NCI-H460 (cell line): ENCODE measurements around the gene LMX1B. TPM values are rescaled to one million over a fixed set of nuclear protein-coding genes. Genes with fewer than 3 reads are reported as not detected.
"Not testable (repeated sequence)": the region's sequence is repeated elsewhere in the genome, so short reads cannot be mapped to it uniquely, and the experiment has no call there.

ENCODE experiments used
- DNase-seq: peaks from one replicate; pipeline ENCODE4 v3.0.0-alpha.2; 2016; ENCODE audit warnings: low read depth; ENCODE audit errors: extremely low read depth
- total RNA-seq: library from RNA; depleted of rRNA; stranded (reverse); fragments of >200 nt; shearing (Covaris generic); gene quantifications from 2 replicates; pipeline ENCODE4 v1.2.3, GENCODE V29; 2014

Gene LMX1B
- total RNA-seq, 1 experiment from 2014 or later = 1.9 TPM

- DNase-seq = no peak
These were observed 90.6 kb downstream of the LMX1B start for GRCh38 chr9:126704157-126704891.

- DNase-seq = peak; percentile 70
These were observed 91.4 kb downstream of the LMX1B start for GRCh38 chr9:126704892-126705766.

GRCh38 chr9:126705767-126706697 is 92.3 kb downstream of the LMX1B start:
- peak; percentile 65 for DNase-seq

- DNase-seq = no peak
These were observed 92.9 kb downstream of the LMX1B start for GRCh38 chr9:126706698-126707053.

- no peak for DNase-seq
These were observed 93.4 kb downstream of the LMX1B start for GRCh38 chr9:126707083-126707482.

GRCh38 chr9:126707712-126708111 is 94.0 kb downstream of the LMX1B start:
- DNase-seq = not testable (repeated sequence)

- no peak for DNase-seq
These were observed 94.5 kb downstream of the LMX1B start for GRCh38 chr9:126708178-126708577.

- no peak for DNase-seq
These were observed 95.5 kb downstream of the LMX1B start for GRCh38 chr9:126709241-126709640.

- DNase-seq = no peak
These were observed 101.7 kb downstream of the LMX1B start for GRCh38 chr9:126715382-126715781.

GRCh38 chr9:126717441-126717840 is 103.7 kb downstream of the LMX1B start:
- DNase-seq = not testable (repeated sequence)

GRCh38 chr9:126719618-126720031 is 105.9 kb downstream of the LMX1B start:
- DNase-seq = no peak

GRCh38 chr9:126720036-126720435 is 106.3 kb downstream of the LMX1B start:
- no peak for DNase-seq

GRCh38 chr9:126720661-126721563 is 107.2 kb downstream of the LMX1B start:
- DNase-seq = no peak

GRCh38 chr9:126721564-126721981 is 107.8 kb downstream of the LMX1B start:
- no peak for DNase-seq

GRCh38 chr9:126722252-126722921 is 108.7 kb downstream of the LMX1B start:
- DNase-seq = peak; percentile 56

GRCh38 chr9:126722922-126723806 is 109.4 kb downstream of the LMX1B start:
- peak; percentile 20 for DNase-seq

- DNase-seq = no peak
These were observed 110.1 kb downstream of the LMX1B start for GRCh38 chr9:126723807-126724172.

GRCh38 chr9:126724226-126724625 is 110.5 kb downstream of the LMX1B start:
- no peak for DNase-seq
